ENCODE results near the gene RNF25.

GRCh38 chr2:218694405-218695145, 22.8 kb upstream of the RNF25 start:
- TF ChIP-seq POLR2A (IDR thresholded peaks at IDR 0.05) (no peak), EP300 (IDR thresholded peaks at IDR 0.05) (no peak)
